Muscle of arm (tissue), 12 donors: ENCODE results near the gene UCN2. TPM values are rescaled to one million over a fixed set of nuclear protein-coding genes. Genes with fewer than 3 reads are reported as not detected.
"Not testable (repeated sequence)": the region's sequence is repeated elsewhere in the genome, so short reads cannot be mapped to it uniquely, and the experiment has no call there.

Experiments used
- DNase-seq: peaks from one replicate; pipeline ENCODE4 v3.0.0-alpha.2; 2013
- polyA plus RNA-seq, 12 donors: library from polyadenylated mRNA; unstranded; fragments of 120-200 nt; gene quantifications; one replicate each; pipeline ENCODE4 v1.2.1, GENCODE V29; 2013; ENCODE audit not compliant: insufficient read length in 12 of 12

UCN2 gene
- polyA plus RNA-seq, 12 donors = 0.25 to 6.5 (median 0.68) TPM; not detected in 8

DNA sequence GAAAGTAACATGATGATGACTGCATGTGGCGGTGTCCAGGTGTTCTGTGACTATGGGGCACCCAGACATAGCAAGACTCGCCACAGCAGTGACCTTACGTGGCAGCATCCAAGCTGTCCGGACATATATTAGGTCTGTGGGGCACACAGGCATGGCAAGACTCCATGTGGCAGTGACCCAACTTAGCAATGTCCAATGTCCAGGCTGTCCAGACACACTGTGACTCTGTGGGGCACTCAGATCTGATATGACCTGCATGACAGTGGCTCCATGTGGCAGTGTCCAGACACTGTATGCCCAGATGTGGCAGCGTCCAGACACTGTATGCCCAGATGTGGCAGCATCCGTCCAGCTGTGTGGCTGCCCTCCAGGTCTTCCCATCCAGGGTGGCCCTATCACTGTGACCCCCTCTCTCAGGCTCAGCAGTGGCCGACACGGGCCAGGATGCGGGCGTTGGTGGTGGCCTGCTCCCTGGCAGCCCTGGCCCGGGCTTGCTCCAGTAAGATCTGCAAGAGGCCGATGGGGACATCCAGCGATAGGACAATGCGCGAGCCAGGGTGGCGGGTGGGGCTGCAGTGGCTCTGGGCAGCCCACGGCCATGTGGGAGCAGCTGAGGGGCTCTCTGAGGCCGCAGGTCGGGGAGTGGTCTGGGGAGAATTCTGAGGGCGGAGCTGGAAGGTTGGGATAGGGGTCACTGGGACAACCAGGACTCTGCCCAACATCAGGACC lies 1.1 kb downstream of the UCN2 start:
- DNase-seq = no peak

DNA sequence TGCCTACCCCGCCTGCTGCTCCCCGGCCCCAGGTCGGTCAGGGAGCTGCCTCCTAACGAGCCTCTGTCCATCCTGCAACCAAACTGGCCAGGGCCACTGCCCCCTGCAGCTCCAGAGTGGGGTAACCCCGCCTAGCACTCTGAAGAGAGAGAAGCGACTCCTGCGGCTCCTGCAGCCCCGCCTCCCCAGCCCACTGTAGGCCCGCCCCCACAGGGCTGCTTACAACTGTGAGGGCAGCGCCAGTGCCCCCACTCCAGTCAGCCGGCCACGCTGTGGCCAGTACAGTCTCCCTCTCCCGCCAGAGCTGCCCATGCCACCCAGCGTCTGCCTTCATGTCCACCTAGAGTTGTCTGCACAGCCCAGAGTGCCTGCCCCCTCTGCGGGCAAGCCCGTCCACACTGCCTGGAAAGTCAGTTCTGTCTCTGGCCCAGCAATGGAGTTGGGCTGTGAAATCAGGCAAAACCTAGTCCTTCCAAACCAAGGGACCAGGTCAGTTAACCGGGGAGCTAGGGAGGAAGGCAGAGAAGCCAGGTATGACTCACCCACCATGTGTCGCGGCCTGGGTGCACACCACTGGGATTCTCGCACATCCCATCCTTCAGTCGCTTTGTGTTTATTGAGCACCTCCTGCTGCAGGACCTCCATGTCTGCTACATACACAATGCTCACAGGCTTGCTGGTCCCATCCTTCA lies 2.4 kb downstream of the UCN2 start:
- no peak for DNase-seq

DNA sequence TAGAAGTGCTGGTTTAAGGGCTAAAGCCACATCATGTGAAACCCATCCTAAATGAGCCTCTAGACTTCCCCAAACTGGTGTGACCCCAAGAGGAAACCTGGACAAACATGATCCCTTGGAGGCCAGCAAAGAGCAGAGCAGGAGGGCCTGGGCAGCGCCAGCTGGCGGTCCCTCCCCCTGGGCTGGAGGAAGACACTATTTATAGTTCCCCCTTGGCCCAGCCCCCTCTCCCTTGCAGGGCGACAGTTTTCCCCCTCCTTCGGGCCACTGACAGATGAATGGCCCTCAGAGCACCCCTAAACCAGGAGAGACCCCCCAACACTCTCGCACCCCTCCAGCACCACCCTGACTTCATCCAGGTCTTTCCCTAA lies 2.9 kb downstream of the UCN2 start:
- no peak for DNase-seq

DNA sequence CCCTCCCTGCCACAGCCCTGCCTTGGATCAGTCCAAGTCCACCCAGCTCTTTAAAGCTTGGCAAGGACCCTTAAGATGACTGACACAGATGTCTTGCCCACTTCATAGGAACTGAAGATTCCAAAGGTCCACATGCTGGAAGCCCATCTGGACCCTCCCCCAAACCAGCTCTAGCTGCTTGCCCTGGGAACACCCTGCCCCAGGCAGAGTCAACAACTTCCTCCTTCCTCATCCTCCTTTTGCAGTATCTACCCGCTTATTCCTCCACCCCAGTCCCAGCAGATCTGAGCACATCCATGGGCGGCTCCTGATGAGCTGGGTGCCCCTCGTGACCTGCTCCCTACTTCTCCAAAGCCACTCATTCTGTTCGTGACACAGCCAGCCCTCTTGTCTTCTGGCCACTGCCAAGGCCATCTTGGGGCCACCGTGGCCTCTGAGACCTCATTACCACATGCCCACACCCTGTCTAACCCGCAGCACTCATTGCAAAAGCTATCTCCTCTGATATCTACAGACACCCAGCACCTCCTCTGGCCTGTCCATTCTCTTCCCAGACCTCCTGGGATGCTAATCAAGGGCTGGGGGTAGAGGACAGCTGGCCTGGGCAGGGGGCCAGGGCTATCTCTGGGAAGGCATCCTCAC lies 5.0 kb downstream of the UCN2 start:
- no peak for DNase-seq

DNA sequence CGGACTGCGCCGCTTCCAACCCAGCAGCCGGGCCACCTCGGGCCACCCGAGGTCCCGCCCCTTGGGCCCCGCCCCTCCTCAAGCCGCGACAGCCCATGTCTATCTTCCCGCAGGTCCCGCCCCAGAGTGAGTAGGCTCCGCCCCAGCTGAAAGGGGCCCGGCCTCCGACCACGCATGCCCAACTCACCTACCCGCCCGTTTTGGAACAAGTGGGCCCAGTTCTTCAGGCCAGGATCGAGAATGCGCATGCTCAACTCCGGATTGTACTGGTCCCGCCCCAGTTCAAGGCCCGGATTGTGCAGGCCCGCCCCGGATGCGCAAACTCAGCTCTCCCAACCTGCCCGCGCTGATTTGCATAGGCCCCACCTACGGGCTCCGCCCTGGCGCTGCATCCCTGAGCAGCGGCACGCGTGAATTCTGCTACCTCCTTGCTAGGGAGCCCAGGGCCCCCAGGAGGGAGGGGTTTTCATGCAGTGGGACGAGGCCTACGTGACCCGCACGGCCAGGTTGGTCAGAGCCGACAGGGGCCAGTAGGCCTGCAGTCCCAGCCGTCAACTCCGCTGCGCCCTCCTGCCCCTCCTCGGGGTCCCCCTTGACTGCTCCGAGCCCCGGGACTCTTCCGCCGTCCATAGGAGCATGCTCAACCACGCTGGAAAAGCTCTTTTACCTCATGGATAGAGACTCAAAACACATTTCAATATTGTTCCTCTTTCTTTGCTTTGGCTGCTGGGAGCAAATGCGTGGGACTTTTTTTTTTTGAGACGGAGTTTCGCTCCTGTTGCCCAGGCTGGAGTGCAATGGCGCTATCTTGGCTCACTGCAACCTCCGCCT lies 6.6 kb downstream of the UCN2 start, which contains the start of gene PFKFB4:
TSS of gene PFKFB4 (minus strand) at position 8 of the 831 bp plus-strand sequence. CDS start 26 bp downstream, outside the sequence.
- peak; percentile 99 for DNase-seq

DNA sequence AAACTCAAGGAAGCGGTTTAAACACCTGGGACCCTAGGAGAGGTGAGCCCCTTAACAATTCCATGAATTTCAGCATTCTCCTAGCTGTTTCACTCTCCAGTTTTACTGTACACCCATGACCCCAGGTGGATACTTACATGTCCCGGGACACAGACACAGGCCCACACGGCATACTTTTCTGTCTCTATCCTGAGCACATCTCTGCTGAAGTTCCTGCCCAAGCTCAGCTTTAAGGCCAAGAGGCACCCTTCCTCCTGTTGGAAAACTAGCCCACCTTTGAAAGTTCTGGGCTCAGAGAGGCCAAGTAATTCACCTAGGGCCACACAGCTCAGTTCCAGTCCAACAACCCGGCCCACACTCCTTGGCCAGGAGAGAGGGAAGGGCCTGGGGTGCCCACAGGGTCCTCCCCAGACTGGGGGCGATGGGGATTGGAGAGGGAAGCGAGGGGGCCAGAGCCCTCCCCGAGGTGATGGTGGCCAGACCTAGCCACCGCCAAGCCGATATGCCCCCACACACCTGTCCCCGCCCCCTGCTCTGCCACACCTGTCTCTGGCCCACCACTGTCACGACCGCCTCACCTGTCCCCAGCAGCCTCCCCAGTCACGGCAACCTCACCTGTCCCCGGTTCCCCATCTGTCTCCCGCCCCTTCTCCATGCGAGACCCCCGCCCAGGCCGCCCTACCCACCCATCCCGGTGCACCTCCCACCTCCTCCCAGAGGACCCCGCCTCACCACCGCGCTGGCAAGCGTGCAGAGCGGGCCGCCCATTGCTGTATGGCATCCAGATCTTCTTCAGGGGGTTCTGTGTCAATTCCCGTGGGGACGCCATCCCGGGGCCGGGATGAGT lies 7.4 kb downstream of the UCN2 start:
- no peak for DNase-seq

DNA sequence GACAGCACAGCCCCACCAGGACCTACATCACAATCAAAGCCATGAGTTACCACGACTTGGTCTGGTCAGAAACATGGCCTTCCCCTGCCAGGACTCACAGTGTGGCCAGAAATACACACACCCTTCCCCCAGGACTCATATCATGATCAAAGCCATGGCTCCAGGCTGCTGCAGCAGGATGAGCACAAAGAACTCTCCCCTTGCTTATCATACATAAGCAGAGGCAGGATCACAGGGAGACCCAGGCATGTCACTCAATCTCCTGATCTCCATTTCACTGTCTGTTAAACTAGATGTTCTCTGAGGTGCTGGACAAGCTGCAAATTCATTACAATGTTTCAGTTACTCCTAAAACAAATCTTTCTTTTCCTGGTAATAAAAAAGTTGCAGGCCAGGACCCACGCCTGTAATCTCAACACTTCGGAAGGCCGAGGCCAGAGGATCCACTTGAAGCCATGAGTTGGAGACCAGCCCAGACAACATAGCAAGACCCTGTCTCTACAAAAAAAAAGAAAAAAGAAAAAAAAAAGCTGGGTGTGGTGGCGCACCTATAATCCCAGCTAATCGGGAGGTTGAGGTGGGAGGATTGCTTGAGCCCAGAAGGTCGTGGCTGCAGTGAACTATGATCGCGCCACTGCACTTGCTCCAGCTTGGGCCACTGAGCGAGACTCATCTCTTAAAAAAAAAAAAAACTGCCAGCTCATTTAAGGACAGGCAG lies 8.2 kb downstream of the UCN2 start:
- DNase-seq = no peak

DNA sequence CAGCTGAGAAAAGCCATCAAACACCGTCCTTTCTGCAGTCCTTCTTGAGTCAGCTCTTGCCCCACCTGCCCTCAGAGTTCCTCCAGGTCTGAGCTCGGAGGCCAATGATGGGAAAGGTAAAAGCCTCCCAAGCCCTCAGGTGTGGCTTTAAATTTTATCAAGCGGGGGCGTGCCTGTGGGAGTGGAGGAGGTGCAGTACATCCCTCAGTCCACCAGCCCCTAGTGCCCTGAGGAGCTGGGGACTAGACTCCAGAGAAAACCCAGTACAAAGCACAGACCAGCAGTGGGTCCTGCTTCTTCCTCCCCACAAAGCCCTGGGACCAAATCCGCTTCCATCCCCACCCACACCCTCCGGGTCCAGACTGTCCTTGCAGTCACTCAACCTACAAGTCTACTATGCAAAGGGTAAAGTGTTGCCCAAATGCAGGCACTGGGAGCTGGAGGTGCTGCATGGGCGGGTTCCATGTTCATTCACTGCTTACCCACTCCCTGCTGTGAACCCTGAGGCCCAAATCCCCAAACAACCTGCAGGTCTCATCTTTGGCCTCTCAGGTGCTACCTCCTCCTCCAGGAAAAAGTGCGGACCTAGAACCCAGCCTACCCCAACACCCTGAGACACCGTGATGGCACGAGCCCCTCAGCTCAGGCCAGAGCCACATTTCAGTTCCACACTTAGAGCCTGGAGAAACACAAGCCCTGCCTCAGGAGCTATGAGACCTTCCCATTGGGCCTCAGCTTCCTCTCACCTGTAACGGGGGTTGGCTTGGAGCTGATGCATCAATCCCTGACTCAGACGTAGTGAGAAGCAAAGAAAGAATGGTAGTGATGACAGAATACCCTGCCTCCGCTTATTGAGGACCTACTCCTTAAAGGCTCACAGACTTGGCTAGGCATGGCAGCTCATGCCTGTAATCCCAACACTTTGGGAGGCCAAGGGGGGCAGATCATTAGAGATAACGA lies 9.4 kb downstream of the UCN2 start:
- DNase-seq = no peak

DNA sequence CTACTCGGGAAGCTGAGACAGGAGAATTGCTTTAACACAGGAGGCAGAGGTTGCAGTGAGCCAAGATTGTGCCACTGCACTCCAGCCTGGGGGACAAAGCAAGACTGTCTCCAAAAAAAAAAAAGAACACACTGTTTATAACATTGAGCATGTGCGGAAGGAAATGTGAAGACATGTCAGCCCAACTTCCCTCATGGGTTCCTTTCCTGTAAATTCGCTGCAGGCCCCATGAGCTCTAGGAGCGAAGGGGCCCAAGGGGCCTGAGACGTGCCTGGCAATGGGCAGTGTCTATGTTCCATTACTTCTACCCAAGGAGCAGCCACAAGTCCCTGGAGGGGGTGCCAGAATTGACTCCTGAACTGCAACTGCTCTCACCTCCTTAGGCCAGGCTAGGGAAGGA lies 10.2 kb downstream of the UCN2 start:
- no peak for DNase-seq

DNA sequence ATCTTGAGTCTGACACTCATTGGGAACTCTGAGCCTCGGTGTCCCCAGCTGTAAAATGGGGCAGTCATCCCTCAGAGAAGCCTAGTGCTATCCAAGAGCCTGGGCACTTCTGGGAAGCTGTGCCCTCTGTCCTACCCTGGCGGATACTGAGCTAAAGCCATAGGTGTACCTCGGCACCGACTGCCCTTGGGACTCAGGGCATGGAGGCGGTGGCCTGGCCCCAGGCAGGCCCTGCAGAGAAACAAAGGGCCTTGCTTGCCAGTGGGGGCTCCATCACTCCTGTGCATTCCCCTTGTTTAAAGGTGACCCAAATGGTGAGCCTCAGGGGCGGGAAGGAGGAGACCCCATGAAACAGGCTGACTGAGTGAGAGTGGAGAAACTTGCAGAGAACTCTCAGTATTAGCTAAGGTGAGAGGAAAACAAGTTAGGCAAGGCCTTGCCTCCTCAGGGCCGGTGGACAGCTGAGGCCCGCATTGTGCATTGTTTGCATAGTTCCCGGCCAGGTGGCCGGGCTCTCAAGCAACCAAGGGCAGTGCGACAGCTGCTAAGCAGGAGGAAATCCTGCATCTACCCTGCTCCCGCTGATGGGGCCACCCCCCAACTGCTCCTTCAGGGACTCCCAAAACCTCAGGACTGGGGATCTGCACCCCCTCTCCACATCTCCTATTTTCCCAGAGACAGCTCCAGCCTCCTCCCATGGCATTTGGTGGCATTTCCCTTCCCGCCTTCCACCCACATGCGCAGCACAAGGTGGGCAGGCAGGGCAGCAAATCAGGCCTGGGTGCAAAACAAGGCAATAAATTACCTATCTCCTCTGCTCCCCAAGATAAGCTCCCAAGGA lies 11.2 kb downstream of the UCN2 start:
- DNase-seq = no peak

DNA sequence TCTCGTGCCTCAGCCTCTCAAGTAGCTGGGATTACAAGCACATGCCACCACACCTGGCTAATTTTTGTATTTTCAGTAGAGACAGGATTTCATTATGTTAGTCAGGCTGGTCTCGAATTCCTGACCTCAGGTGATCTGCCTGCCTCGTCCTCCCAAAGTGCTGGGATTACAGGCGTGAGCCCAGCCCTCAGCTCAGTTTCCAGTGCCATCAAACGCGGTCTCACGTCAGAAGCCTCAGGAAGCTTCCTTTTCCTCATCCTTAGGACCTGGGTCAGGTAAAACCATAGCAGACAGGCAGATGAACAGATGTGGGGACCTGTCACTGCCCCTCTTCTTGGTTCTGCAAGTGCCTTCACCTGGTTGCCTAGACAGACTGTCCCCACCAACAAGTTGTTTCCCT lies 11.9 kb downstream of the UCN2 start:
- not testable (repeated sequence) for DNase-seq

DNA sequence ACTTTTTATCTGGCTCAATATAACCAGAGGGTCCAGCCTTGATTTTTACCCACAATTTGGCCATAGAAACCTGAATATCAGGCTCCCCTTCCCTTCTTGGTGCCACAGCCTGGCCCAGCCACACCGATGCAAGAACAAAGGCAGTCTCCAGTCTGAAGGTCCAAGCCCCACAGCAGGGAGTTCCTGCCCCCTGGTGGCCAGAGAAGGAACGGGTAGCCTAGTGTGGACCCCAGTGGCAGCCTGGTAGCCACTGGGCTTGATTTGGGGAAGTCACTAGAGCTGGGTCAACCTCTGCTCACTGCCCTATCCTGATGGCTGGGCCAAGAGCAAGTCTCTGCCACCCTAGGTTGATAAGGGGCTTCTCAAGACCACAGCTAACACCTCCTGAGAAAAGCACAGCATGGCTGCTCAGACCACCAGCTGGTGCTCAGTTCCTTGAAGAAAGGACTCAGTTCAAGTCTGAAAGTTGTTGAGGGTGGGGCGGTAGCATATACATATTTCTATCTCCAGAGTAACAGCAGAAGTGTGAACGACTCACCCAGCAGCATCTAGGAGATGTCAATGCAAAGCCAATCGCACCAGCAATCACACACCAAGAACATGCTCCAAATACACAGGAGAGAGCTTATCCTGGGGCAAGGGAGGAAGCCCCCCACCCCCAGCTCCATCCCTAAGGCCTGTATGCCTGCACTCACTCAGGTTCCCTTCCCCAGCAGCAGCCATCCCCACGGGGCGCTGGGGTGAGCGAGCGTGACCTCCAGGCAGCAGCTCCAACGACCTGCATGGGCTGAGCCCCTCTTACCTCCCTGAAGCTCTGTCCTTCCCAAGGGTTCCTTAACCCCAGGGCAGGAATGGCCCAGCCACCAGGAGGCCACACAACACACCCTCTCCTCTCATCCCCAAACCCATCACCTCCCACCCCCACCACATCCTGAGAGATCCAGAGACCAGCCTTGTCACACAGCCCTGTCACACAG lies 14.6 kb downstream of the UCN2 start:
- DNase-seq = peak; percentile 73

DNA sequence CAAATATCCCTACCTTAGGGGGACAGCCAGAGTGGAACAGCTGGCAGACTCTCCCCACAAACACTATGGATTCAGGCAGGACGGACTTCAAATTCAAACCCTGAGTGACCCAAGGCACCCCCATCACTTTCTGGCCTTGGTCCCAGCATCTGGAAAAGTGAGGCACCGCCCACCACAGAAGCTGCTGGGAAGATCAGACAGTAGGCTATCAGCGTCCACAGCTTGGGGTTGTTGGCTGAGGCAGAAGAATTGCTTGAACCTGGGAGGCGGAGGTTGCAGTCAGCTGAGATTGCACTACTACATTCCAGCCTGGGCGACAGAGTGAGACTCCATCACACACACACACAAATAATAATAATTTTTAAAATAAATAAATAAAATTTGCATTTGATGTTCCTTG lies 15.5 kb downstream of the UCN2 start:
- DNase-seq = no peak

DNA sequence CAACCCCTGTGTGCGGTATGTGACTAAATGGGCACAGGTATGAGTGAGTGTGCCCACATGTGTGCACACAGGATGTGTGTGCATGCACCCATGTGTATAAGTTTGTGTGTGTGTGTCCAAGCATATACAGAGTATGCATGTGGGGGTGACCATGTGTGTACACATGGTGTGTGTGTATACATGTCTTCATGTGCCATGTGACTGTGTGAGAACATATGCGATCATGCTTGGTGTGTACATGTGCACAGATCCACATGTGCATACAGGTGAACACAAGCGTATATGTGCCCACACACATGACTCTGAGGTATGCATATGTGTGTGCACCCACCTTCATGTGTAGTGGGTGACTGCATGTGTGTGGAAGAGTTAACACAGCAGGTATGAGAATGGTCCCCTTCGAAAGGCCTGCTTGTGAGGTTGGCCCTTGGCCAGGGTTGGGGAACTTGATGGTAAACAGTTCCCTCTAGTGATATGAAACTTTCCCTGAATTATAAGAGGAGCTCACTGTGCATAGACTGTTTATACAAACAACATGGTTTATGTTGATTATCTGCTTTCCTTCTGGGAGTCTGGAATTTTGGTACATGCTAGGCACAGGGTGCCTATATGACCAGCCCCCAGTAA lies 17.3 kb downstream of the UCN2 start:
- DNase-seq = no peak

DNA sequence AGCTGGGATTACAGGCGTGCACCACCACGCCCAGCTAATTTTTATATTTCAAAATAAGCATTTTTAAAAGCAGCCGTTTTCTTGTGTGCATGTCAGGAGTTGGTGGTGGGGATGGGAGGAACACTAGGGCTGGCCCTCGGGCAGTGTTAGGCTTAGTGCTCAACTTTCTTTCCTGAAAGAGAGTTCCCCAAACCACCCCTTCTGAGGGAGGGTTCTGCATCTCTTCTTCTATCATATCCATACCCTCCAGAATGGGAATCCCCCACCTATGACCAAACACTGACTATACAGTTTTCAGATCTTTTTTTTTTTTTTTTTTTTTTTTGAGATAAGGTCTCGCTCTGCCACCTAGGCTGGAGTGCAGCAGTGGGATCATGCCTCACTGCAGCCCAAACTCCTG lies 19.4 kb downstream of the UCN2 start:
- DNase-seq = no peak

DNA sequence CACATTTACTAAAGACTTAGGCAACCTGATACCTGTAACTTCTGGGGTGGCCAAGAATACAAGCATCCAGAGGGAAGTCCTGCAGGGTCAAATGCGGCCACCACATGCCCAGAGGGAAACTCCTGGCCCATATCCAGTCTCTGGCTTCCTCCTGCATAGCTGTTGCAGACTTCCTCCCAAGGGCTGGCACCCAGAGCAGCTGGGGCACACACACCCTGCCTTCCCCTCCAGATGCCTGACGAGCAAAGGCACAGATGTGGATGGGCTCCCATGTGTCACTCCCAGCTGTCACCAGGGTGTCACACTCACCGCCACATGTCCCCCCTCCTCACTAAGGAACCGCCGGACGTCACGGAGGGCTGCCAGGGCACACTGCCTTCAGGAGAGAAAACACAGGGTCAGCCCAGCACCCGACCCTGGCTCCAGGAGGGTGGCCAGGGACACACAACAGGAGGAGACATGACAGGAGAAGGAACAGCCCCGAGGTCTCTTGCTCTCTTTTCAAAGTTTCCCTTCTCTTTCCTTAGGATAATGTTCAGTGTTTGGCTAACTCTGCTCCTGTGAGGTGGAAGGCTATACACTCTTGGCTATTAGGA lies 20.2 kb downstream of the UCN2 start:
- DNase-seq = no peak
